Measurements from ENCODE around the gene TRIM63. TPM values are rescaled to one million over a fixed set of nuclear protein-coding genes. Genes with fewer than 3 reads are reported as not detected.
"Not testable (repeated sequence)": the region's sequence is repeated elsewhere in the genome, so short reads cannot be mapped to it uniquely, and the experiment has no call there.

The TRIM63 gene
- total RNA-seq, 1 donor: 0.36 TPM

GRCh38 chr1:26102526-26102925 lies 35.1 kb upstream of the TRIM63 start:
- DNase-seq (ENCODE audit: insufficient read length, low spot score, missing footprints): peak; percentile 69
- Histone ChIP-seq H4K20me1 (ENCODE audit: insufficient read depth, low read length) (no peaks in the 10 kb centered on the region), H3K9me3 (ENCODE audit: low read depth, low read length) (no peaks in the 10 kb centered on the region), H3K79me2 (ENCODE audit: insufficient read depth, low read length) (no peaks in the 10 kb centered on the region), H3K27ac (ENCODE audit: low read depth, low read length) (no peak overlapping the region), H3K27me3 (ENCODE audit: insufficient read depth, low read length) (no peaks in the 10 kb centered on the region), H3K4me3 (ENCODE audit: insufficient read depth, low read length) (no peak overlapping the region), H3K36me3 (ENCODE audit: insufficient read depth, low read length) (no peaks in the 10 kb centered on the region), H2AFZ (ENCODE audit: low read length) (peak overlapping the region; percentile 13), H3K4me2 (ENCODE audit: insufficient read depth, low read length) (no peak overlapping the region), H3K4me1 (ENCODE audit: insufficient read depth, low read length) (peaks cover 16% of the 10 kb centered on the region)
- TF ChIP-seq, protein P1, sequence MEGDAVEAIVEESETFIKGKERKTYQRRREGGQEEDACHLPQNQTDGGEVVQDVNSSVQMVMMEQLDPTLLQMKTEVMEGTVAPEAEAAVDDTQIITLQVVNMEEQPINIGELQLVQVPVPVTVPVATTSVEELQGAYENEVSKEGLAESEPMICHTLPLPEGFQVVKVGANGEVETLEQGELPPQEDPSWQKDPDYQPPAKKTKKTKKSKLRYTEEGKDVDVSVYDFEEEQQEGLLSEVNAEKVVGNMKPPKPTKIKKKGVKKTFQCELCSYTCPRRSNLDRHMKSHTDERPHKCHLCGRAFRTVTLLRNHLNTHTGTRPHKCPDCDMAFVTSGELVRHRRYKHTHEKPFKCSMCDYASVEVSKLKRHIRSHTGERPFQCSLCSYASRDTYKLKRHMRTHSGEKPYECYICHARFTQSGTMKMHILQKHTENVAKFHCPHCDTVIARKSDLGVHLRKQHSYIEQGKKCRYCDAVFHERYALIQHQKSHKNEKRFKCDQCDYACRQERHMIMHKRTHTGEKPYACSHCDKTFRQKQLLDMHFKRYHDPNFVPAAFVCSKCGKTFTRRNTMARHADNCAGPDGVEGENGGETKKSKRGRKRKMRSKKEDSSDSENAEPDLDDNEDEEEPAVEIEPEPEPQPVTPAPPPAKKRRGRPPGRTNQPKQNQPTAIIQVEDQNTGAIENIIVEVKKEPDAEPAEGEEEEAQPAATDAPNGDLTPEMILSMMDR (IDR thresholded peaks at IDR 0.05; ENCODE audit: extremely low read depth, low read depth, low read length): no peak

- TF ChIP-seq, protein P1 (IDR thresholded peaks at IDR 0.05; ENCODE audit: extremely low read depth, low read depth, low read length): no peak
- no peak overlapping the region for H2AFZ ChIP-seq (ENCODE audit: low read length)
- DNase-seq (ENCODE audit: insufficient read length, low spot score, missing footprints): peak; percentile 18
- no peaks in the 10 kb centered on the region for H3K27me3 ChIP-seq (ENCODE audit: insufficient read depth, low read length)
- no peaks in the 10 kb centered on the region for H3K9me3 ChIP-seq (ENCODE audit: low read depth, low read length)
- peaks cover 20% of the 10 kb centered on the region for H3K4me1 ChIP-seq (ENCODE audit: insufficient read depth, low read length)
- no peaks in the 10 kb centered on the region for H3K36me3 ChIP-seq (ENCODE audit: insufficient read depth, low read length)
- no peaks in the 10 kb centered on the region for H4K20me1 ChIP-seq (ENCODE audit: insufficient read depth, low read length)
- H3K27ac ChIP-seq (ENCODE audit: low read depth, low read length): no peak overlapping the region
- no peaks in the 10 kb centered on the region for H3K79me2 ChIP-seq (ENCODE audit: insufficient read depth, low read length)
- H3K4me3 ChIP-seq (ENCODE audit: insufficient read depth, low read length): no peak overlapping the region
- H3K4me2 ChIP-seq (ENCODE audit: insufficient read depth, low read length): no peak overlapping the region
Observed at GRCh38 chr1:26102119-26102518, 34.7 kb upstream of the TRIM63 start.

GRCh38 chr1:26100204-26100603 lies 32.8 kb upstream of the TRIM63 start:
- not testable (repeated sequence) for H3K27me3 ChIP-seq (ENCODE audit: insufficient read depth, low read length); H3K9me3 ChIP-seq (ENCODE audit: low read depth, low read length); DNase-seq (ENCODE audit: insufficient read length, low spot score, missing footprints); H3K79me2 ChIP-seq (ENCODE audit: insufficient read depth, low read length); H3K27ac ChIP-seq (ENCODE audit: low read depth, low read length); H4K20me1 ChIP-seq (ENCODE audit: insufficient read depth, low read length); H3K4me2 ChIP-seq (ENCODE audit: insufficient read depth, low read length); H3K4me3 ChIP-seq (ENCODE audit: insufficient read depth, low read length); H3K36me3 ChIP-seq (ENCODE audit: insufficient read depth, low read length); H2AFZ ChIP-seq (ENCODE audit: low read length)
- peaks cover 21% of the 10 kb centered on the region for H3K4me1 ChIP-seq (ENCODE audit: insufficient read depth, low read length)

DNA sequence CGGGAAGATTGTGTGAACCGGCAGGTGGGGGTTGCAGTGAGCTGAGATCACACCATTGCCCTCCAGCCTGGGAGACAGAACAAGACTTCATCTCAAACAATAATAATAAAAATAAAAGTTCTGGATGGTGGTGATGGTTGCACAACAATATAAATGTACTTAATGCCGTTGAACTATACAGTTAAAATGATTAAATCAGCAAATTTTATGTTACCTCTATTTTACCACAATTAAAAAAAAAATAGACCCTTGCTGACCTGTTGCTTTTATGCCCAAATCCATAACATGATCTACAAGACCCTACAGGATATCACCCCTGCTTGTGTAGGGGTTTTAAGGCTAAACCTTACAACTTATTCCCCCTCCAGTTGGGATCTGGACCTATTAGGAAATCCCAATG lies 32.4 kb upstream of the TRIM63 start:
- Histone ChIP-seq H3K27me3 (ENCODE audit: insufficient read depth, low read length) (no peaks in the 10 kb centered on the region), H3K4me1 (ENCODE audit: insufficient read depth, low read length) (peaks cover 20% of the 10 kb centered on the region), H3K9me3 (ENCODE audit: low read depth, low read length) (no peaks in the 10 kb centered on the region), H3K36me3 (ENCODE audit: insufficient read depth, low read length) (no peaks in the 10 kb centered on the region), H3K79me2 (ENCODE audit: insufficient read depth, low read length) (no peaks in the 10 kb centered on the region), H4K20me1 (ENCODE audit: insufficient read depth, low read length) (no peaks in the 10 kb centered on the region), H2AFZ (ENCODE audit: low read length) (no peak overlapping the region), H3K4me3 (ENCODE audit: insufficient read depth, low read length) (no peak overlapping the region), H3K4me2 (ENCODE audit: insufficient read depth, low read length) (no peak overlapping the region), H3K27ac (ENCODE audit: low read depth, low read length) (no peak overlapping the region)
- TF ChIP-seq, protein P1 (IDR thresholded peaks at IDR 0.05; ENCODE audit: extremely low read depth, low read depth, low read length): no peak
- DNase-seq (ENCODE audit: insufficient read length, low spot score, missing footprints): no peak
